ENCODE results near the gene MBD4. TPM values are rescaled to one million over a fixed set of nuclear protein-coding genes. Genes with fewer than 3 reads are reported as not detected.

Gene MBD4
- total RNA-seq, 4 donors from 2014 or later = 15.4 to 18.1 (median 16.4) TPM

DNA sequence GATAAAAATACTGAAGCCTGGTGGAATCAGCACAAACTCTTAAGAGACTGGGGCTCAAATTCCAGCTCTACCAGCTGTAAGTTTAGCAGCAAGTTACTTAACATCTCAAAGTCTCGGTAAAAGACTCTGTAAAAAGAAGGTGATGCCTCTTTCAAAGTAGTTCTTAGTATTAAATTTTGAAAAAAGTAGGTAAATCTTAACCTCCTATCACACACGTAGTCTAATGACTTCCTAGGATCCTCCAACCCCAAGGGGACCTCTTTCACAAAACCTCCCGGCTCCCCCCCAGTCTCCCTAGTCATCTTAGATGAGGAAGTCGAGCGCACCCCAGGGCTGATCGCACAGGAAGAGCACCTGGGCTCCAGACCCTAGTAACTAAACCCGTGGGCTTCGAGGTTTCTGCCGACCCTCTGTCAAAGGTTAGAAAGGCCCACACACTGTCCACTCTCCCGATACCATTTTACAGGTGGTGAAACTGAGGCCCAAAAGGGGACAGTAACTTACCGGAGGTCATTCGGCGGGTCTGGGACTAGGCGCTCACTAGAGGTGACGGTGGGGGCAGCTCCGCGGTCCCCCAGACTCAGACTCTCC lies 427 bp downstream of the MBD4 start:
- peaks cover 28 to 31% of the 10 kb centered on the region in 2 donors for H3K4me1 ChIP-seq
- peak overlapping the region; percentile 81 to 92 (median 85) for H3K27ac ChIP-seq
- H3K9me3 ChIP-seq = no peaks in the 10 kb centered on the region
- H3K36me3 ChIP-seq = peaks cover 0 to 23% of the 10 kb centered on the region in 2 donors
- peak overlapping the region; percentile 68 to 89 (median 76) for H3K4me3 ChIP-seq
- intact Hi-C loops (cut with DNase I; ENCODE audit: low total_unique reads) (loop anchor here (1.0 kb wide), 1 partner anchor 11 kb away; the partner anchor contains the start of gene EFCAB12), in situ Hi-C loops (cut with MboI; ENCODE audit: low sequenced_read_pairs in 4 of 4) (no loop called here)
- ATAC-seq (peak; percentile 5 to 8), DNase-seq (peak; percentile 23 to 30)
- no peak for TF ChIP-seq POLR2A (IDR thresholded peaks at IDR 0.05)
- TF ChIP-seq, protein P1, sequence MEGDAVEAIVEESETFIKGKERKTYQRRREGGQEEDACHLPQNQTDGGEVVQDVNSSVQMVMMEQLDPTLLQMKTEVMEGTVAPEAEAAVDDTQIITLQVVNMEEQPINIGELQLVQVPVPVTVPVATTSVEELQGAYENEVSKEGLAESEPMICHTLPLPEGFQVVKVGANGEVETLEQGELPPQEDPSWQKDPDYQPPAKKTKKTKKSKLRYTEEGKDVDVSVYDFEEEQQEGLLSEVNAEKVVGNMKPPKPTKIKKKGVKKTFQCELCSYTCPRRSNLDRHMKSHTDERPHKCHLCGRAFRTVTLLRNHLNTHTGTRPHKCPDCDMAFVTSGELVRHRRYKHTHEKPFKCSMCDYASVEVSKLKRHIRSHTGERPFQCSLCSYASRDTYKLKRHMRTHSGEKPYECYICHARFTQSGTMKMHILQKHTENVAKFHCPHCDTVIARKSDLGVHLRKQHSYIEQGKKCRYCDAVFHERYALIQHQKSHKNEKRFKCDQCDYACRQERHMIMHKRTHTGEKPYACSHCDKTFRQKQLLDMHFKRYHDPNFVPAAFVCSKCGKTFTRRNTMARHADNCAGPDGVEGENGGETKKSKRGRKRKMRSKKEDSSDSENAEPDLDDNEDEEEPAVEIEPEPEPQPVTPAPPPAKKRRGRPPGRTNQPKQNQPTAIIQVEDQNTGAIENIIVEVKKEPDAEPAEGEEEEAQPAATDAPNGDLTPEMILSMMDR (IDR thresholded peaks at IDR 0.05 in 4 of 5, conservative IDR thresholded peaks at IDR 0.05 in 1 of 5) = no peak
- no peaks in the 10 kb centered on the region for H3K27me3 ChIP-seq

- H3K36me3 ChIP-seq = peaks cover 0 to 61% of the 10 kb centered on the region in 2 donors
- intact Hi-C loops (cut with DNase I; ENCODE audit: low total_unique reads) = no loop called here
Measured at GRCh38 chr3:129435367-129435766, 4.4 kb downstream of the MBD4 start.

GRCh38 chr3:129434140-129434539 lies 5.6 kb downstream of the MBD4 start:
- Histone ChIP-seq H3K4me3 (no peak overlapping the region), H3K27ac (no peak overlapping the region), H3K36me3 (peaks cover 0 to 62% of the 10 kb centered on the region in 2 donors), H3K4me1 (peaks cover 4 to 5% of the 10 kb centered on the region in 2 donors), H3K9me3 (no peaks in the 10 kb centered on the region), H3K27me3 (no peaks in the 10 kb centered on the region)
- no peak for DNase-seq
- no peak for ATAC-seq
- intact Hi-C loops (cut with DNase I; ENCODE audit: low total_unique reads) (no loop called here), in situ Hi-C loops (cut with MboI; ENCODE audit: low sequenced_read_pairs in 4 of 4) (no loop called here)
- TF ChIP-seq POLR2A (IDR thresholded peaks at IDR 0.05) = no peak
- TF ChIP-seq, protein P1 (IDR thresholded peaks at IDR 0.05 in 4 of 5, conservative IDR thresholded peaks at IDR 0.05 in 1 of 5) = no peak

More at GRCh38 chr3:129435367-129435766, 4.4 kb downstream of the MBD4 start:
- H3K9me3 ChIP-seq = no peaks in the 10 kb centered on the region
- no peaks in the 10 kb centered on the region for H3K27me3 ChIP-seq
- H3K4me1 ChIP-seq = peaks cover 4 to 5% of the 10 kb centered on the region in 2 donors
- TF ChIP-seq POLR2A (IDR thresholded peaks at IDR 0.05) = no peak
- TF ChIP-seq, protein P1 (IDR thresholded peaks at IDR 0.05 in 4 of 5, conservative IDR thresholded peaks at IDR 0.05 in 1 of 5) = no peak
- in situ Hi-C loops (cut with MboI; ENCODE audit: low sequenced_read_pairs in 4 of 4) = no loop called here
- no peak overlapping the region for H3K27ac ChIP-seq
- no peak for DNase-seq
- H3K4me3 ChIP-seq = no peak overlapping the region
- ATAC-seq = no peak

GRCh38 chr3:129433565-129433964 lies 6.2 kb downstream of the MBD4 start:
- ATAC-seq = no peak

More at GRCh38 chr3:129433565-129433964, 6.2 kb downstream of the MBD4 start:
- Histone ChIP-seq H3K27ac (no peak overlapping the region), H3K27me3 (no peaks in the 10 kb centered on the region), H3K4me1 (peaks cover 4 to 7% of the 10 kb centered on the region in 2 donors), H3K9me3 (no peaks in the 10 kb centered on the region), H3K4me3 (no peak overlapping the region), H3K36me3 (peaks cover 0 to 62% of the 10 kb centered on the region in 2 donors)
- intact Hi-C loops (cut with DNase I; ENCODE audit: low total_unique reads) = no loop called here
- no peak for DNase-seq
- in situ Hi-C loops (cut with MboI; ENCODE audit: low sequenced_read_pairs in 4 of 4) = no loop called here
- TF ChIP-seq, protein P1 (IDR thresholded peaks at IDR 0.05 in 4 of 5, conservative IDR thresholded peaks at IDR 0.05 in 1 of 5) = no peak
- TF ChIP-seq POLR2A (IDR thresholded peaks at IDR 0.05) = no peak
